Measurements from ENCODE around the gene ST3GAL3.

GRCh38 chr1:43890815-43891214 is 183.5 kb downstream of the ST3GAL3 start:
- TF ChIP-seq ZBTB7A (tag by site-specific recombination; IDR thresholded peaks at IDR 0.05; ENCODE audit: low read depth) (no peak), CTCF (tag by site-specific recombination; IDR thresholded peaks at IDR 0.05) (no peak), SCRT1 (tag by site-specific recombination; IDR thresholded peaks at IDR 0.05; ENCODE audit: borderline replicate concordance) (no peak)
